Spinal cord (tissue), 10 donors: Measurements from ENCODE around the gene GABRG3. TPM values are rescaled to one million over a fixed set of nuclear protein-coding genes. Genes with fewer than 3 reads are reported as not detected.

Experiments used
- DNase-seq, 6 donors: peaks; one replicate each; pipeline versions ENCODE4 v3.0.0 to v3.0.0-alpha.2; 2013 to 2015; ENCODE audit warnings: low spot score in 6 of 6, low read depth in 4 of 6
- H3K27ac ChIP-seq: one replicate; pipeline ENCODE4 v1.5.1; 2013; ENCODE audit warnings: low read depth, low read length, control low read depth
- H3K27me3 ChIP-seq: one replicate; pipeline ENCODE4 v1.6.1; 2013; ENCODE audit warnings: low read length; ENCODE audit not compliant: control insufficient read depth, insufficient read depth
- H3K36me3 ChIP-seq: one replicate; pipeline ENCODE4 v1.6.1; 2013; ENCODE audit warnings: low read length; ENCODE audit not compliant: control insufficient read depth, insufficient read depth
- H3K4me1 ChIP-seq: one replicate; pipeline ENCODE4 v1.6.1; 2013; ENCODE audit warnings: low read length; ENCODE audit not compliant: control insufficient read depth, insufficient read depth
- H3K4me3 ChIP-seq: one replicate; pipeline ENCODE4 v1.5.1; 2013; ENCODE audit warnings: low read depth, low read length, control low read depth
- H3K9me3 ChIP-seq: one replicate; pipeline ENCODE4 v1.6.1; 2013; ENCODE audit warnings: low read length; ENCODE audit not compliant: control insufficient read depth, insufficient read depth
- WGBS: methylation state at CpG from one replicate; pipeline ENCODE4 v1.1.5; 2013; ENCODE audit warnings: missing lambda C conversion rate; ENCODE audit not compliant: insufficient coverage; 5-methylcytosine and 5-hydroxymethylcytosine counted together
- polyA plus RNA-seq, 2 donors: library from polyadenylated mRNA; unstranded; fragments of 120-200 nt; gene quantifications; one replicate each; pipeline ENCODE4 v1.2.1, GENCODE V29; 2013; ENCODE audit not compliant: insufficient read length in 2 of 2
- total RNA-seq, 2 donors: library from RNA; depleted of rRNA in 1 of 2; stranded (reverse); fragments of 120-200 nt in 1 of 2; fragments of >200 nt in 1 of 2; gene quantifications; one replicate each; pipeline versions ENCODE4 v1.2.3 to v1.2.4, GENCODE V29; 2013 to 2014
- donor health status: healthy.

Gene GABRG3
- total and polyA plus RNA-seq, 4 donors = 5.7 to 23.7 (median 10.4) TPM

- no peak for DNase-seq
- no CpG with 5 or more reads among the region's 2 CpGs for WGBS
- no peaks in the 10 kb centered on the region for H3K36me3 ChIP-seq
- H3K27ac ChIP-seq = no peak overlapping the region
- H3K4me1 ChIP-seq = peaks cover 14% of the 10 kb centered on the region
- H3K4me3 ChIP-seq = no peak overlapping the region
- no peaks in the 10 kb centered on the region for H3K27me3 ChIP-seq
- H3K9me3 ChIP-seq = no peaks in the 10 kb centered on the region
These were observed 95.5 kb downstream of the GABRG3 start for GRCh38 chr15:27066446-27066845.

- no peaks in the 10 kb centered on the region for H3K9me3 ChIP-seq
- no peak for DNase-seq
- WGBS = 90% methylated on average over 6 of the region's 12 CpGs
- H3K4me1 ChIP-seq = peaks cover 11% of the 10 kb centered on the region
- H3K4me3 ChIP-seq = no peak overlapping the region
- no peaks in the 10 kb centered on the region for H3K36me3 ChIP-seq
- H3K27ac ChIP-seq = no peak overlapping the region
- no peaks in the 10 kb centered on the region for H3K27me3 ChIP-seq
These were observed 96.2 kb downstream of the GABRG3 start for GRCh38 chr15:27067175-27067574.

- 34% methylated on average over 4 of the region's 6 CpGs for WGBS
- peaks cover 11% of the 10 kb centered on the region for H3K4me1 ChIP-seq
- H3K4me3 ChIP-seq = no peak overlapping the region
- H3K27ac ChIP-seq = no peak overlapping the region
- peak in 2 of 6 donors; percentile 50 to 75 for DNase-seq
- H3K27me3 ChIP-seq = no peaks in the 10 kb centered on the region
- H3K36me3 ChIP-seq = no peaks in the 10 kb centered on the region
- H3K9me3 ChIP-seq = no peaks in the 10 kb centered on the region
These were observed 99.9 kb downstream of the GABRG3 start for GRCh38 chr15:27070841-27071240.

- Histone ChIP-seq H3K4me3 (no peak overlapping the region), H3K27me3 (no peaks in the 10 kb centered on the region), H3K36me3 (no peaks in the 10 kb centered on the region), H3K9me3 (no peaks in the 10 kb centered on the region), H3K27ac (no peak overlapping the region), H3K4me1 (peaks cover 13% of the 10 kb centered on the region)
- 95% methylated on average over 6 of the region's 6 CpGs for WGBS
- no peak for DNase-seq
These were observed 103.2 kb downstream of the GABRG3 start for GRCh38 chr15:27074179-27074578.

GRCh38 chr15:27077790-27078189 lies 106.8 kb downstream of the GABRG3 start:
- no peak for DNase-seq
- no peaks in the 10 kb centered on the region for H3K36me3 ChIP-seq
- H3K27ac ChIP-seq = no peak overlapping the region
- H3K4me1 ChIP-seq = peaks cover 3% of the 10 kb centered on the region
- no peaks in the 10 kb centered on the region for H3K9me3 ChIP-seq
- 63% methylated on average over 5 of the region's 5 CpGs for WGBS
- no peaks in the 10 kb centered on the region for H3K27me3 ChIP-seq
- no peak overlapping the region for H3K4me3 ChIP-seq

- 83% methylated on average over 6 of the region's 10 CpGs for WGBS
- Histone ChIP-seq H3K9me3 (no peaks in the 10 kb centered on the region), H3K27me3 (no peaks in the 10 kb centered on the region), H3K27ac (no peak overlapping the region), H3K4me1 (peaks cover 5% of the 10 kb centered on the region), H3K36me3 (no peaks in the 10 kb centered on the region), H3K4me3 (no peak overlapping the region)
- DNase-seq = peak in 1 of 6 donors; percentile 77
These were observed 110.9 kb downstream of the GABRG3 start for GRCh38 chr15:27081676-27082418.

GRCh38 chr15:27082526-27082925 lies 111.5 kb downstream of the GABRG3 start:
- H3K9me3 ChIP-seq = no peaks in the 10 kb centered on the region
- no peaks in the 10 kb centered on the region for H3K36me3 ChIP-seq
- H3K4me3 ChIP-seq = no peak overlapping the region
- peaks cover 9% of the 10 kb centered on the region for H3K4me1 ChIP-seq
- H3K27ac ChIP-seq = no peak overlapping the region
- DNase-seq = peak in 2 of 6 donors; percentile 30 to 37
- WGBS = 70% methylated on average over 4 of the region's 8 CpGs
- H3K27me3 ChIP-seq = no peaks in the 10 kb centered on the region

GRCh38 chr15:27084844-27085243 lies 113.9 kb downstream of the GABRG3 start:
- WGBS = 79% methylated on average over 3 of the region's 3 CpGs
- no peak for DNase-seq
- Histone ChIP-seq H3K4me3 (no peak overlapping the region), H3K4me1 (peaks cover 6% of the 10 kb centered on the region), H3K27ac (no peak overlapping the region), H3K9me3 (peaks cover 4% of the 10 kb centered on the region), H3K27me3 (no peaks in the 10 kb centered on the region), H3K36me3 (peaks cover 7% of the 10 kb centered on the region)

- Histone ChIP-seq H3K4me1 (peaks cover 6% of the 10 kb centered on the region), H3K9me3 (peaks cover 4% of the 10 kb centered on the region), H3K36me3 (peaks cover 7% of the 10 kb centered on the region), H3K4me3 (no peak overlapping the region), H3K27me3 (no peaks in the 10 kb centered on the region), H3K27ac (no peak overlapping the region)
- no peak for DNase-seq
- WGBS = 50% methylated on average over 3 of the region's 5 CpGs
These were observed 115.2 kb downstream of the GABRG3 start for GRCh38 chr15:27086149-27086548.

- Histone ChIP-seq H3K4me3 (no peak overlapping the region), H3K36me3 (peaks cover 7% of the 10 kb centered on the region), H3K4me1 (peaks cover 6% of the 10 kb centered on the region), H3K9me3 (peaks cover 4% of the 10 kb centered on the region), H3K27me3 (no peaks in the 10 kb centered on the region), H3K27ac (no peak overlapping the region)
- no peak for DNase-seq
- WGBS = 80% methylated on average over 11 of the region's 11 CpGs
These were observed 115.8 kb downstream of the GABRG3 start for GRCh38 chr15:27086805-27087204.
